Effector memory CD8-positive, alpha-beta T cell (primary cell): ENCODE measurements around the gene DCLRE1C.
"Not testable (repeated sequence)": the region's sequence is repeated elsewhere in the genome, so short reads cannot be mapped to it uniquely, and the experiment has no call there.

Experiments used
- ATAC-seq: fragments of 150-1000 bp; cut with Tn5 transposase; replicated peaks from 2 replicates; pipeline ENCODE4 v1.10.0; 2021; ENCODE audit warnings: mild to moderate bottlenecking, moderate library complexity
- DNase-seq, 3 experiments: peaks; one replicate each; pipeline ENCODE4 v3.0.0; 2021
- H3K27ac Mint-ChIP-seq, 2 donors: one replicate each; pipeline ENCODE4 v1.8.0; 2022; ENCODE audit warnings: mild to moderate bottlenecking in 2 of 2, mixed read lengths in 2 of 2, moderate library complexity in 2 of 2
- H3K27me3 Mint-ChIP-seq, 2 donors: one replicate each; pipeline ENCODE4 v1.8.0; 2022; ENCODE audit warnings: mixed read lengths in 2 of 2
- H3K36me3 Mint-ChIP-seq: one replicate; pipeline ENCODE4 v1.8.0; 2022; ENCODE audit warnings: mild to moderate bottlenecking, moderate library complexity, mixed read lengths; ENCODE audit not compliant: insufficient read depth
- H3K4me1 Mint-ChIP-seq, 2 donors: one replicate each; pipeline ENCODE4 v1.8.0; 2022; ENCODE audit warnings: low read depth in 2 of 2, mixed read lengths in 2 of 2
- H3K4me3 Mint-ChIP-seq, 2 donors: one replicate each; pipeline ENCODE4 v1.8.0; 2022; ENCODE audit warnings: mild to moderate bottlenecking in 2 of 2, mixed read lengths in 2 of 2, moderate library complexity in 2 of 2
- H3K9me3 Mint-ChIP-seq, 2 donors: one replicate each; pipeline ENCODE4 v1.8.0; 2022; ENCODE audit warnings: mixed read lengths in 2 of 2

Gene DCLRE1C

DNA sequence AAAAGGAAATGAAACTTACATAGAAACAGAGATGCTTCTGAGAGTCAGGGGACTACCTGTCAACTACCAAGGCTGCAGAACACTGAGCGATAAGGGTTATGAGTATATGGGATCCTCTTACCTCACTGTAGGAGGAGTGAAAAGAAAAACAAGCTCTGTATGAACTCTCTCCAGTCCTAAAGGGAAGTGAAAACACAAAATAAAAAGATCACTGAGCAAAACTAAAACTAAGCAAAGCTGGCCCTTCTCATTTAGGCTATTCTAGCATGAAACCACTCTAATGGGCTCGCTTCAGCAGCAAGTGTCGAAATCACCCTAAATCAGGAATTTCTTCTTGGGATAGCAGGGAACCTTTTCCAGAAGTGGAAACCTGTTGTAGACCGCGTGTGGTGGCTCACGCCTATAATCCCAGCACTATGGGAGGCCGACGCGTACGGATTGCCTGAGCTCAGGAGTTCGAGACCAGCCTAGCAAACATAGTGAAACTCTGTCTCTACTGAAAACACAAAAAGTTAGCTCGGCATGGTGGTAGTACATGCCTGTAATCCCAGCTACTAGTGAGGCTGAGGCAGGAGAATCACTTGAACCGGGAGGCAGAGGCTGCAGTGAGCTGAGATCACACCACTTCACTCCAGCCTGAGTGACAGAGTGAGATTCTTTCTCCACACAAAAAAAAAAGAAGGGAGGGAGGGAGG lies 27.0 kb downstream of the DCLRE1C start:
- H3K4me1 Mint-ChIP-seq: peaks cover under 1 to 4% of the 10 kb centered on the region in 2 donors
- no peak overlapping the region for H3K4me3 Mint-ChIP-seq
- ATAC-seq: no peak
- H3K27me3 Mint-ChIP-seq: no peaks in the 10 kb centered on the region
- peaks cover 86% of the 10 kb centered on the region for H3K36me3 Mint-ChIP-seq
- no peaks in the 10 kb centered on the region for H3K9me3 Mint-ChIP-seq
- H3K27ac Mint-ChIP-seq: no peak overlapping the region
- no peak for DNase-seq

DNA sequence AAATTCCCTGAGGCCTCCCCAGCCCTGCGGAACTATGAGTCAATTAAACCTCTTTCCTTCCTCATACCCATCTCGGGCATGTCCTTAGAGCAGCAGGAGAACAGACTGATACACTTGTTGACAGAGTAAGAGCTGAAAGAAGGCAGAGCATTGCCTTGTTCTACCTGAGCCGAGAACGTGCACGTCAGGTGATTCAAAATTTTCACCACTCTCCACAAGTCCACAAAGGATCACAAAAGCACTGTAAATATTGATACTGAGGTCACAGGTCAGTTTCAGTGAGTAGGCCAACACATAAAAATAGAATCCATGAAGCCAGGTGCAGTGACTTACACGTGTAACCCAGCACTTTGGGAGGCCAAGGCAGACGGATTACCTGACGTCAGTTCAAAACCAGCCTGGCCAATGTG lies 27.8 kb downstream of the DCLRE1C start:
- DNase-seq: no peak
- H3K27me3 Mint-ChIP-seq: no peaks in the 10 kb centered on the region

DNA sequence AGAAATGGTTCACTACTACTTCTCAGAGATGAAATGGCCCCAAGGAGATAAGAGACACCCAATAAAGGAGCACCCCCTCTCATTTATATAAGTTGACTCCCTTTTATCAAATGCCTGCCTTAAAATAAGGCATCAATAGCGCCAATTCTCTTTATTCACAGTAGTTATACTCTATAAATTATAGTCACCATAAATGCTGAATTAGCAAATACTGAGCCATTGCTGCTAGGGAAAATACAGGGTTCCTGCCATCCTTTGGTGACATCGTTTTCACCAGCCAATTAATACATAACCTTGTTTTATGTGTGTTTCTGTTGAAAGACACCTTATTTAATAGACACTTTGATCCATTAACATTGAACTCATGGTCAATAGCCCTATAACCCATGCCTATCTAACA lies 28.6 kb downstream of the DCLRE1C start:
- ATAC-seq (no peak), DNase-seq (no peak)
- H3K27ac Mint-ChIP-seq: no peak overlapping the region
- H3K9me3 Mint-ChIP-seq: no peaks in the 10 kb centered on the region
- H3K4me1 Mint-ChIP-seq: peaks cover 2 to 4% of the 10 kb centered on the region in 2 donors
- H3K36me3 Mint-ChIP-seq: peaks cover 86% of the 10 kb centered on the region
- no peak overlapping the region for H3K4me3 Mint-ChIP-seq
- H3K27me3 Mint-ChIP-seq: no peaks in the 10 kb centered on the region

More for the DNA sequence above, 27.8 kb downstream of the DCLRE1C start:
- peaks cover 86% of the 10 kb centered on the region for H3K36me3 Mint-ChIP-seq
- ATAC-seq: no peak
- peak overlapping the region in 1 of 2 donors; percentile 12 for H3K27ac Mint-ChIP-seq
- no peaks in the 10 kb centered on the region for H3K9me3 Mint-ChIP-seq
- no peak overlapping the region for H3K4me3 Mint-ChIP-seq
- peaks cover 2 to 4% of the 10 kb centered on the region in 2 donors for H3K4me1 Mint-ChIP-seq

DNA sequence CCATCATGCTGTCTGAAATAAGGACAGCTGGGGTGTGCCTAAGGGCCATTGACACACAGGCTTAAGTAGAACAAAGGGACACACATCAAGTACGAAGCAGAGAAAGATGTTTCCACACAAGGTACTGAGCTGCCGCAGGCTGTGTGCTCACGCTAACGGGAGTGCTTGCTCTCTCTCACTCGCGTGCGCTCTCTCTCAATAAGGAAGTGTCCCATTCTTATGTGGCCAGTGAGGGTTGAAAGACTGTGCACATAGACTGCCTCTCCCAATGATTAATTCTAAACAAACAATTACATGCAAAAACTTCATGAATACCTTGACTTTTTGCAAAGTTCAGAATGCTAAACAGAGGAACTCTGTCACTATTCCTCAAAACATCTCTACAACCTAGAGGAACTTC lies 29.9 kb downstream of the DCLRE1C start:
- Mint-ChIP-seq H3K9me3 (no peaks in the 10 kb centered on the region), H3K36me3 (peaks cover 83% of the 10 kb centered on the region), H3K27ac (peak overlapping the region in 1 of 2 donors; percentile 59), H3K4me3 (no peak overlapping the region), H3K4me1 (peaks cover 2 to 4% of the 10 kb centered on the region in 2 donors), H3K27me3 (no peaks in the 10 kb centered on the region)
- no peak for ATAC-seq
- no peak for DNase-seq

DNA sequence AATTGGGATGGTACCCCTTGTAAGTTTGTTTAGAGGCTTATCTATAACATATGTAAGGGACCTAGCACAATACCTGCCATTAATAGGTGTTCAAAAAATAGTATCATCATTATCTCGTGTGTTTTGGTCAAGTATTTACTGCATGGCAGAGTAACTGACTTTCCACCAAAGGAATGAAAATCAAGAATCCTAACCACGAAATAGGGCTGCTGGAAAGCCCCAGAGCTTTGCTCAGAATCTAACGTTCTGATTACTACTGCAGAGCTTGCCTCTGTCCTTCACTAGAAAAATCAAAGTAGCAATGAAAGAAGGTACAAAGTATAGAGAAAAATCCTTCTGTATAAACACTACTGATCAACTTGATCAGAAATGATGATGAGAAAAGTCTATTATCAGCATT lies 34.9 kb downstream of the DCLRE1C start:
- Mint-ChIP-seq H3K9me3 (no peaks in the 10 kb centered on the region), H3K4me3 (no peak overlapping the region), H3K36me3 (peaks cover 65% of the 10 kb centered on the region), H3K4me1 (peaks cover 6 to 15% of the 10 kb centered on the region in 2 donors), H3K27me3 (no peaks in the 10 kb centered on the region), H3K27ac (no peak overlapping the region)
- ATAC-seq: no peak
- DNase-seq: no peak

- no peak overlapping the region for H3K4me3 Mint-ChIP-seq
- no peak overlapping the region for H3K27ac Mint-ChIP-seq
- no peak for ATAC-seq
- H3K27me3 Mint-ChIP-seq: no peaks in the 10 kb centered on the region
- peaks cover 68% of the 10 kb centered on the region for H3K36me3 Mint-ChIP-seq
- no peaks in the 10 kb centered on the region for H3K9me3 Mint-ChIP-seq
- no peak for DNase-seq
- peaks cover 6 to 12% of the 10 kb centered on the region in 2 donors for H3K4me1 Mint-ChIP-seq
Observed at GRCh38 chr10:14917827-14918226, 36.1 kb downstream of the DCLRE1C start.

DNA sequence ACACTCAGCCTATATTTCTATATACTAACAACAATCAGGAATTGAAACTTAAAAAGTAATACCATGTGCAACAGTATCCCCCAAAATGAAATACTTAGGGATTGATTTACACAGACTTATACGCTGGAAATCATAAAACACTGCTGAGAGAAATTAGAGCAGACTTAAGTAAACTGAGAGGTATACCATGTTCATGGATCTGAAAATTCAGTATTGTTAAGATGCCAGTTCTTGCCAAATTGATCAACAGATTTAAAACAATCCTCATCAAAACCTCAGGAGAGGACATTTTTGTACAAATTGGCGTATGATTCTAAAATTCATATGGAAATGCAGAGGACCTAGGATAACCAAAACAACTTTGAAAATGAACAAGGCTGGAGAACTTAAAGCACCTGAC lies 37.3 kb downstream of the DCLRE1C start:
- Mint-ChIP-seq H3K27ac (no peak overlapping the region), H3K27me3 (no peaks in the 10 kb centered on the region), H3K4me1 (peaks cover 4 to 12% of the 10 kb centered on the region in 2 donors), H3K4me3 (no peak overlapping the region), H3K9me3 (no peaks in the 10 kb centered on the region), H3K36me3 (peaks cover 62% of the 10 kb centered on the region)
- ATAC-seq (no peak), DNase-seq (no peak)

DNA sequence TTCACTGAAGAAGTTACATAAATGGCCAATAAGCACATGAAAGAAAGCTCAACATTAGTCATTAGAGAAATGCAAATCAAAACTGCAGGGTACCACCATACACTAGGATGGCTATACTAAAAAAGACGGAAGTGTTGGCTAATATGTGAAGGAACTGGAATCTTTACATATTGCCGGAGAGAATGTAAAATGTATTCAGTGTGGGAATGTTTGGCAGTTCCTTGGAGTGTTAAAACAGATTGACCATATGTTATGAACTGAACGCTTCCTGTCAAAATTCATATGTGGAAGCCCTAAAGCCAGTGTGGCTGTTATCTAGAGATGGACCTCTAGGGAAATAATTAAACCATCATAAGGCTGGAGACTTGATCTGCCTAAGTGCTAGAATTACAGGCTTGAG lies 42.1 kb downstream of the DCLRE1C start:
- Mint-ChIP-seq H3K9me3 (no peaks in the 10 kb centered on the region), H3K27ac (no peak overlapping the region), H3K4me3 (no peak overlapping the region), H3K27me3 (no peaks in the 10 kb centered on the region), H3K36me3 (peaks cover 57% of the 10 kb centered on the region), H3K4me1 (peaks cover 10 to 12% of the 10 kb centered on the region in 2 donors)
- ATAC-seq: no peak
- no peak for DNase-seq

GRCh38 chr10:14910953-14911352 lies 42.9 kb downstream of the DCLRE1C start:
- Mint-ChIP-seq H3K27me3 (no peaks in the 10 kb centered on the region), H3K4me3 (no peak overlapping the region), H3K27ac (no peak overlapping the region), H3K9me3 (no peaks in the 10 kb centered on the region), H3K36me3 (peaks cover 56% of the 10 kb centered on the region), H3K4me1 (peaks cover 9 to 12% of the 10 kb centered on the region in 2 donors)
- ATAC-seq (no peak), DNase-seq (no peak)

- Mint-ChIP-seq H3K27me3 (no peaks in the 10 kb centered on the region), H3K36me3 (peaks cover 50% of the 10 kb centered on the region), H3K9me3 (no peaks in the 10 kb centered on the region), H3K4me3 (no peak overlapping the region), H3K4me1 (peaks cover 4 to 6% of the 10 kb centered on the region in 2 donors), H3K27ac (no peak overlapping the region)
- ATAC-seq (no peak), DNase-seq (no peak)
Observed at GRCh38 chr10:14909101-14909500, 44.8 kb downstream of the DCLRE1C start.

- H3K4me3 Mint-ChIP-seq, H3K27me3 Mint-ChIP-seq, H3K9me3 Mint-ChIP-seq, DNase-seq, H3K27ac Mint-ChIP-seq, H3K4me1 Mint-ChIP-seq, ATAC-seq: not testable (repeated sequence)
- peaks cover 38% of the 10 kb centered on the region for H3K36me3 Mint-ChIP-seq
Observed at GRCh38 chr10:14907591-14907990, 46.3 kb downstream of the DCLRE1C start.

GRCh38 chr10:14906765-14907164 lies 47.1 kb downstream of the DCLRE1C start:
- DNase-seq (no peak), ATAC-seq (no peak)
- Mint-ChIP-seq H3K36me3 (peaks cover 34% of the 10 kb centered on the region), H3K4me3 (no peak overlapping the region), H3K27ac (no peak overlapping the region), H3K27me3 (no peaks in the 10 kb centered on the region), H3K4me1 (peaks cover 4 to 6% of the 10 kb centered on the region in 2 donors), H3K9me3 (no peaks in the 10 kb centered on the region)

GRCh38 chr10:14905890-14906289 lies 48.0 kb downstream of the DCLRE1C start:
- peak overlapping the region in 1 of 2 donors; percentile 11 for H3K27ac Mint-ChIP-seq

GRCh38 chr10:14904864-14905263 lies 49.0 kb downstream of the DCLRE1C start:
- Mint-ChIP-seq H3K36me3 (peaks cover 24% of the 10 kb centered on the region), H3K27me3 (no peaks in the 10 kb centered on the region), H3K27ac (peak overlapping the region in 1 of 2 donors; percentile 11), H3K9me3 (no peaks in the 10 kb centered on the region), H3K4me3 (no peak overlapping the region), H3K4me1 (peaks cover 0 to 4% of the 10 kb centered on the region in 2 donors)
- ATAC-seq (no peak), DNase-seq (no peak)

More at GRCh38 chr10:14905890-14906289, 48.0 kb downstream of the DCLRE1C start:
- no peak for DNase-seq
- Mint-ChIP-seq H3K36me3 (peaks cover 32% of the 10 kb centered on the region), H3K9me3 (no peaks in the 10 kb centered on the region), H3K27me3 (no peaks in the 10 kb centered on the region), H3K4me1 (peaks cover 3 to 4% of the 10 kb centered on the region in 2 donors), H3K4me3 (no peak overlapping the region)
- peak; percentile 24 for ATAC-seq
